Mesenchymal stem cell (in vitro differentiated cells and primary cell): Measurements from ENCODE around the gene FOXO4. TPM values are rescaled to one million over a fixed set of nuclear protein-coding genes. Genes with fewer than 3 reads are reported as not detected.

Experiments used
- DNase-seq: peaks from one replicate; pipeline ENCODE4 v3.0.0-alpha.2; 2013
- H2AFZ ChIP-seq: one replicate; pipeline ENCODE4 v1.6.1; 2013; ENCODE audit warnings: low read depth, mild to moderate bottlenecking, control low read depth, inconsistent platforms, low read length, moderate library complexity
- H2AK5ac ChIP-seq: 2 replicates; pipeline ENCODE4 v1.6.1; 2013; ENCODE audit warnings: low read length, moderate library complexity, mild to moderate bottlenecking, inconsistent platforms; ENCODE audit not compliant: severe bottlenecking
- H2BK120ac ChIP-seq: one replicate; pipeline ENCODE4 v1.6.1; 2013; ENCODE audit warnings: low read depth, mild to moderate bottlenecking, inconsistent platforms, low read length, moderate library complexity
- H2BK12ac ChIP-seq, 2 experiments: one replicate each; pipeline ENCODE4 v1.6.1; 2013; ENCODE audit warnings: inconsistent platforms in 2 of 2, low read length in 2 of 2, mild to moderate bottlenecking in 2 of 2, moderate library complexity in 2 of 2, control low read depth in 1 of 2
- H2BK15ac ChIP-seq: one replicate; pipeline ENCODE4 v1.6.1; 2013; ENCODE audit warnings: mild to moderate bottlenecking, low read depth, inconsistent platforms; ENCODE audit not compliant: poor library complexity, severe bottlenecking
- H2BK5ac ChIP-seq: 2 replicates; pipeline ENCODE4 v1.6.1; 2013; ENCODE audit warnings: low read depth, mild to moderate bottlenecking, low read length, control low read depth, inconsistent platforms; ENCODE audit not compliant: poor library complexity, severe bottlenecking
- H3K14ac ChIP-seq, 2 experiments: one replicate each; pipeline ENCODE4 v1.6.1; 2013; ENCODE audit warnings: inconsistent platforms in 2 of 2, low read length in 2 of 2, control low read depth in 1 of 2, mild to moderate bottlenecking in 1 of 2, moderate library complexity in 1 of 2
- H3K18ac ChIP-seq, 2 experiments: one replicate each; pipeline ENCODE4 v1.6.1; 2013; ENCODE audit warnings: inconsistent platforms in 2 of 2, low read length in 2 of 2, control low read depth in 1 of 2, low read depth in 1 of 2, mild to moderate bottlenecking in 1 of 2
- H3K23ac ChIP-seq, 2 experiments: one replicate each; pipeline ENCODE4 v1.6.1; 2013; ENCODE audit warnings: inconsistent platforms in 2 of 2, low read length in 2 of 2, mild to moderate bottlenecking in 2 of 2, moderate library complexity in 2 of 2, control low read depth in 1 of 2
- H3K27ac ChIP-seq: 2 replicates; pipeline ENCODE4 v1.5.1; 2013; ENCODE audit warnings: mild to moderate bottlenecking, moderate library complexity, low read length, control low read depth, inconsistent platforms; ENCODE audit not compliant: poor library complexity, severe bottlenecking
- H3K27me3 ChIP-seq, 2 experiments: 2 replicates each; pipeline versions ENCODE4 v1.6.1 to v1.7.0; 2013; ENCODE audit warnings: low read length in 2 of 2, mild to moderate bottlenecking in 2 of 2, moderate library complexity in 2 of 2, control low read depth in 1 of 2, inconsistent platforms in 1 of 2; ENCODE audit not compliant: control insufficient read depth in 1 of 2, insufficient read depth in 1 of 2
- H3K36me3 ChIP-seq, 2 experiments: 2 replicates each; pipeline versions ENCODE4 v1.6.1 to v1.7.0; 2013; ENCODE audit warnings: low read length in 2 of 2, control low read depth in 1 of 2, inconsistent platforms in 1 of 2, low read depth in 1 of 2, mild to moderate bottlenecking in 1 of 2; ENCODE audit not compliant: insufficient read depth in 2 of 2, control insufficient read depth in 1 of 2
- H3K4ac ChIP-seq, 2 experiments: one replicate each; pipeline ENCODE4 v1.6.1; 2013; ENCODE audit warnings: inconsistent platforms in 2 of 2, low read length in 2 of 2, mild to moderate bottlenecking in 2 of 2, moderate library complexity in 2 of 2, control low read depth in 1 of 2, low read depth in 1 of 2
- H3K4me1 ChIP-seq: 2 replicates; pipeline ENCODE4 v1.6.1; 2013; ENCODE audit warnings: low read depth, low read length, control low read depth; ENCODE audit not compliant: control insufficient read depth, insufficient read depth
- H3K4me2 ChIP-seq: 2 replicates; pipeline ENCODE4 v1.6.1; 2013; ENCODE audit warnings: low read length, mild to moderate bottlenecking, inconsistent platforms; ENCODE audit not compliant: poor library complexity, severe bottlenecking
- H3K4me3 ChIP-seq, 2 experiments: 2 replicates each; pipeline versions ENCODE4 v1.5.1 to v1.7.0; 2013; ENCODE audit warnings: low read length in 2 of 2, mild to moderate bottlenecking in 2 of 2, control low read depth in 1 of 2, low read depth in 1 of 2; ENCODE audit not compliant: insufficient read depth in 1 of 2
- H3K79me1 ChIP-seq: replicated peaks from 2 replicates; pipeline ENCODE4 v1.6.1; 2013; ENCODE audit warnings: mild to moderate bottlenecking, control low read depth, low read length, inconsistent platforms; ENCODE audit not compliant: poor library complexity, severe bottlenecking
- H3K9ac ChIP-seq: 2 replicates; pipeline ENCODE4 v1.7.0; 2013; ENCODE audit warnings: mild to moderate bottlenecking, low read length, moderate library complexity
- H3K9me3 ChIP-seq: 2 replicates; pipeline ENCODE4 v1.7.0; 2013; ENCODE audit warnings: mild to moderate bottlenecking, low read length; ENCODE audit not compliant: control insufficient read depth
- H4K8ac ChIP-seq: one replicate; pipeline ENCODE4 v1.6.1; 2013; ENCODE audit warnings: inconsistent platforms, mild to moderate bottlenecking, low read length, moderate library complexity
- H4K91ac ChIP-seq: one replicate; pipeline ENCODE4 v1.6.1; 2013; ENCODE audit warnings: mild to moderate bottlenecking, low read length, inconsistent platforms
- WGBS: methylation state at CpG from one replicate; pipeline ENCODE4 v1.1.7; 2013; ENCODE audit warnings: mixed read lengths; 5-methylcytosine and 5-hydroxymethylcytosine counted together
- small RNA-seq: library from polyadenylated mRNA; stranded (forward); fragments of <200 nt; extraction: miRNeasy Mini kit (QIAGEN cat#:217004); gene quantifications from one replicate; pipeline ENCODE3, GENCODE V24; 2013; ENCODE audit warnings: low read depth

Gene FOXO4

GRCh38 chrX:71151366-71151765, 55.7 kb downstream of the FOXO4 start:
- 78% methylated on average over 7 of the region's 7 CpGs for WGBS
- Histone ChIP-seq H3K27me3 (peaks cover 0 to 55% of the 10 kb centered on the region in 2 experiments), H3K4ac (no peak overlapping the region), H3K4me2 (no peak overlapping the region), H2BK120ac (no peak overlapping the region), H3K18ac (no peak overlapping the region), H2AFZ (no peak overlapping the region), H3K79me1 (no peaks in the 10 kb centered on the region), H2AK5ac (no peak overlapping the region), H4K8ac (no peak overlapping the region), H2BK5ac (no peak overlapping the region), H2BK12ac (no peak overlapping the region), H3K9me3 (no peaks in the 10 kb centered on the region), H2BK15ac (no peak overlapping the region), H3K27ac (no peak overlapping the region), H3K14ac (no peak overlapping the region), H3K4me3 (no peak overlapping the region), H4K91ac (no peak overlapping the region), H3K9ac (no peak overlapping the region), H3K36me3 (no peaks in the 10 kb centered on the region), H3K4me1 (peaks cover 2% of the 10 kb centered on the region), H3K23ac (no peak overlapping the region)
- DNase-seq, result no peak

Small RNA genes within 50 kb of the gene (small RNA-seq; reads per million reads assigned to genes)
- not detected for gene CXorf65
